ENCODE measurements around the gene TNNI3.

TNNI3 gene

GRCh38 chr19:55147545-55148251 lies 9.8 kb downstream of the TNNI3 start:
- DNase-seq (ENCODE audit: low read depth in 2 of 2): no peak

- DNase-seq (ENCODE audit: low read depth in 2 of 2): no peak
Measured at GRCh38 chr19:55146705-55147273, 10.7 kb downstream of the TNNI3 start.

GRCh38 chr19:55146078-55146704 lies 11.3 kb downstream of the TNNI3 start:
- DNase-seq (ENCODE audit: low read depth in 2 of 2): no peak

- DNase-seq (ENCODE audit: low read depth in 2 of 2): no peak
Measured at GRCh38 chr19:55145232-55145631, 12.3 kb downstream of the TNNI3 start.

GRCh38 chr19:55141696-55142095 lies 15.8 kb downstream of the TNNI3 start:
- DNase-seq (ENCODE audit: low read depth in 2 of 2): no peak

GRCh38 chr19:55137915-55138314 lies 19.6 kb downstream of the TNNI3 start:
- no peak for DNase-seq (ENCODE audit: low read depth in 2 of 2)

- no peak for DNase-seq (ENCODE audit: low read depth in 2 of 2)
Measured at GRCh38 chr19:55136399-55137102, 21.0 kb downstream of the TNNI3 start.

GRCh38 chr19:55134736-55135135 lies 22.8 kb downstream of the TNNI3 start:
- DNase-seq (ENCODE audit: low read depth in 2 of 2): no peak

GRCh38 chr19:55133639-55134444 lies 23.7 kb downstream of the TNNI3 start:
- no peak for DNase-seq (ENCODE audit: low read depth in 2 of 2)

GRCh38 chr19:55132453-55133129 lies 24.9 kb downstream of the TNNI3 start:
- DNase-seq (ENCODE audit: low read depth in 2 of 2): no peak

- DNase-seq (ENCODE audit: low read depth in 2 of 2): peak; percentile 58 to 64
Measured at GRCh38 chr19:55131421-55131820, 26.1 kb downstream of the TNNI3 start.

- DNase-seq (ENCODE audit: low read depth in 2 of 2): no peak
Measured at GRCh38 chr19:55119053-55119452, 38.5 kb downstream of the TNNI3 start.

GRCh38 chr19:55118401-55118991 lies 39.0 kb downstream of the TNNI3 start:
- DNase-seq (ENCODE audit: low read depth in 2 of 2): no peak

GRCh38 chr19:55117663-55118391 lies 39.7 kb downstream of the TNNI3 start:
- peak; percentile 96 to 97 for DNase-seq (ENCODE audit: low read depth in 2 of 2)

GRCh38 chr19:55116859-55117662 lies 40.5 kb downstream of the TNNI3 start, which contains the start of gene PPP1R12C:
Gene PPP1R12C, minus strand, starts transcription at chr19:55117637. Its CDS starts 94 bp downstream, at chr19:55117543.
- DNase-seq (ENCODE audit: low read depth in 2 of 2): no peak

GRCh38 chr19:55116232-55116858 lies 41.2 kb downstream of the TNNI3 start:
- no peak for DNase-seq (ENCODE audit: low read depth in 2 of 2)

GRCh38 chr19:55115446-55116065 lies 42.0 kb downstream of the TNNI3 start:
- DNase-seq (ENCODE audit: low read depth in 2 of 2): no peak

GRCh38 chr19:55114566-55115145 lies 42.9 kb downstream of the TNNI3 start:
- no peak for DNase-seq (ENCODE audit: low read depth in 2 of 2)
